Psoas muscle (tissue), 8 donors: ENCODE measurements around the gene VIPR2. TPM values are rescaled to one million over a fixed set of nuclear protein-coding genes. Genes with fewer than 3 reads are reported as not detected.

Experiments used
- ATAC-seq, 4 donors: fragments of 200-7000 bp; cut with Tn5 transposase; one replicate each; pipeline ENCODE4 v1.9.1; 2020; ENCODE audit warnings: moderate library complexity in 3 of 4, mild to moderate bottlenecking in 2 of 4
- DNase-seq, 2 donors: peaks; one replicate each; pipeline ENCODE4 v3.0.0-alpha.2; 2020
- H3K27ac ChIP-seq: fragments of 200-600 bp; one replicate; pipeline ENCODE4 v1.8.0; 2022
- H3K27me3 ChIP-seq, 3 donors: fragments of 200-600 bp in 1 of 3; one replicate each; pipeline versions ENCODE4 v1.6.1 to v1.8.0; 2013 to 2022; ENCODE audit warnings: low read length in 2 of 3, mild to moderate bottlenecking in 2 of 3, moderate library complexity in 1 of 3; ENCODE audit not compliant: insufficient read depth in 3 of 3
- H3K36me3 ChIP-seq, 2 donors: fragments of 200-600 bp in 1 of 2; one replicate each; pipeline versions ENCODE4 v1.6.1 to v1.8.0; 2013 to 2022; ENCODE audit warnings: low read depth in 1 of 2, mild to moderate bottlenecking in 1 of 2, moderate library complexity in 1 of 2; ENCODE audit not compliant: insufficient read depth in 1 of 2
- H3K4me1 ChIP-seq: fragments of 200-600 bp; one replicate; pipeline ENCODE4 v1.8.0; 2022
- H3K4me3 ChIP-seq: fragments of 200-600 bp; one replicate; pipeline ENCODE4 v1.8.0; 2022; ENCODE audit warnings: mild to moderate bottlenecking
- H3K9me3 ChIP-seq: fragments of 200-600 bp; one replicate; pipeline ENCODE4 v1.8.0; 2022
- WGBS, 3 donors: extraction: QIAGEN DNeasy Blood & Tissue Kit; methylation state at CpG; one replicate each; pipeline versions ENCODE4 v1.1.6 to v1.1.7; 2013; 5-methylcytosine and 5-hydroxymethylcytosine counted together
- intact Hi-C, 2 donors: fragments of 100-400 bp; cut with DNase I; formaldehyde crosslinking; loops; one replicate each; pipeline versions ENCODE4 v1.11.0 to v1.14.2; 2022
- polyA plus RNA-seq, 3 donors: library from polyadenylated mRNA; stranded (reverse); fragments of 200-250 nt; gene quantifications; one replicate each; pipeline ENCODE4 v1.2.3, GENCODE V29; 2013
- total RNA-seq, 4 donors: library from RNA; stranded (reverse); fragmentation: NEBNext Ultra II Directional in 2 of 4; extraction: Animal tissue kit (Norgen Biotek cat#: 25700) in 2 of 4; gene quantifications; one replicate each; pipeline versions ENCODE4 v1.2.1 to v1.2.4, GENCODE V29; 2021 to 2023
- TF ChIP-seq, protein P1 (sequence below): fragments of 200-600 bp; IDR thresholded peaks from one replicate; pipeline ENCODE4 v1.8.0; 2022; ENCODE audit warnings: antibody characterized with exemption
- donor health status: healthy with polysubstance abuse.
- donor health status: DM: no; HTN: no; CAD: no; lungs with moderate emphysema.
- donor health status: Bipolar disorder and iron deficiency.
- donor health status: healthy.
- donor health status: DM: yes; HTN: yes; CAD: no.
- donor health status: DM: no; HTN: no; CAD: no.
- donor health status: DM: no; HTN: no; CAD: no.
- donor health status: DM: yes; HTN: yes; CAD: no.

The VIPR2 gene
- total and polyA plus RNA-seq, 7 donors, result 0.60 to 3.6 (median 2.4) TPM

DNA sequence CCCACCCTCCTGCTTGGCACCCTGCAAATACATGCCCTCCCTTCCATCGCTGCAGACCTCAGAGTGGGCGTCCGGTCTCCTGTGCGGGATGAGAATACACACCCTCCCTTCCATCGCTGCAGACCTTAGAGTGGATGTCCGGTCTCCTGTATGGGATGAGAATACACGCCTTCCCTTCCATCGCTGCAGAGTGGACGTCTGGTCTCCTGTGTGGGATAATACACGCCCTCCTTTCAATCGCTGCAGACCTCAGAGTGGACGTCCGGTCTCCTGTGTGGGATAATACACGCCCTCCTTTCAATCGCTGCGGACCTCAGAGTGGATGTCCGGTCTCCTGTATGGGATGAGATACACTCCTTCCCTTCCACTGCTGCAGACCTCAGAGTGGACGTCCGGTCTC is 128.1 kb downstream of the VIPR2 start:
- no peak overlapping the region for H3K4me3 ChIP-seq
- peaks cover 24% of the 10 kb centered on the region for H3K4me1 ChIP-seq
- 79 to 93% (median 81%) methylated on average over 19 of the region's 19 CpGs for WGBS, 3 donors
- TF ChIP-seq, protein P1, sequence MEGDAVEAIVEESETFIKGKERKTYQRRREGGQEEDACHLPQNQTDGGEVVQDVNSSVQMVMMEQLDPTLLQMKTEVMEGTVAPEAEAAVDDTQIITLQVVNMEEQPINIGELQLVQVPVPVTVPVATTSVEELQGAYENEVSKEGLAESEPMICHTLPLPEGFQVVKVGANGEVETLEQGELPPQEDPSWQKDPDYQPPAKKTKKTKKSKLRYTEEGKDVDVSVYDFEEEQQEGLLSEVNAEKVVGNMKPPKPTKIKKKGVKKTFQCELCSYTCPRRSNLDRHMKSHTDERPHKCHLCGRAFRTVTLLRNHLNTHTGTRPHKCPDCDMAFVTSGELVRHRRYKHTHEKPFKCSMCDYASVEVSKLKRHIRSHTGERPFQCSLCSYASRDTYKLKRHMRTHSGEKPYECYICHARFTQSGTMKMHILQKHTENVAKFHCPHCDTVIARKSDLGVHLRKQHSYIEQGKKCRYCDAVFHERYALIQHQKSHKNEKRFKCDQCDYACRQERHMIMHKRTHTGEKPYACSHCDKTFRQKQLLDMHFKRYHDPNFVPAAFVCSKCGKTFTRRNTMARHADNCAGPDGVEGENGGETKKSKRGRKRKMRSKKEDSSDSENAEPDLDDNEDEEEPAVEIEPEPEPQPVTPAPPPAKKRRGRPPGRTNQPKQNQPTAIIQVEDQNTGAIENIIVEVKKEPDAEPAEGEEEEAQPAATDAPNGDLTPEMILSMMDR, result no peak
- intact Hi-C loops, result no loop called here
- no peaks in the 10 kb centered on the region for H3K27me3 ChIP-seq
- peak in 1 of 2 donors; percentile 28 for DNase-seq
- H3K36me3 ChIP-seq, result no peaks in the 10 kb centered on the region
- no peaks in the 10 kb centered on the region for H3K9me3 ChIP-seq
- no peak for ATAC-seq
- no peak overlapping the region for H3K27ac ChIP-seq

DNA sequence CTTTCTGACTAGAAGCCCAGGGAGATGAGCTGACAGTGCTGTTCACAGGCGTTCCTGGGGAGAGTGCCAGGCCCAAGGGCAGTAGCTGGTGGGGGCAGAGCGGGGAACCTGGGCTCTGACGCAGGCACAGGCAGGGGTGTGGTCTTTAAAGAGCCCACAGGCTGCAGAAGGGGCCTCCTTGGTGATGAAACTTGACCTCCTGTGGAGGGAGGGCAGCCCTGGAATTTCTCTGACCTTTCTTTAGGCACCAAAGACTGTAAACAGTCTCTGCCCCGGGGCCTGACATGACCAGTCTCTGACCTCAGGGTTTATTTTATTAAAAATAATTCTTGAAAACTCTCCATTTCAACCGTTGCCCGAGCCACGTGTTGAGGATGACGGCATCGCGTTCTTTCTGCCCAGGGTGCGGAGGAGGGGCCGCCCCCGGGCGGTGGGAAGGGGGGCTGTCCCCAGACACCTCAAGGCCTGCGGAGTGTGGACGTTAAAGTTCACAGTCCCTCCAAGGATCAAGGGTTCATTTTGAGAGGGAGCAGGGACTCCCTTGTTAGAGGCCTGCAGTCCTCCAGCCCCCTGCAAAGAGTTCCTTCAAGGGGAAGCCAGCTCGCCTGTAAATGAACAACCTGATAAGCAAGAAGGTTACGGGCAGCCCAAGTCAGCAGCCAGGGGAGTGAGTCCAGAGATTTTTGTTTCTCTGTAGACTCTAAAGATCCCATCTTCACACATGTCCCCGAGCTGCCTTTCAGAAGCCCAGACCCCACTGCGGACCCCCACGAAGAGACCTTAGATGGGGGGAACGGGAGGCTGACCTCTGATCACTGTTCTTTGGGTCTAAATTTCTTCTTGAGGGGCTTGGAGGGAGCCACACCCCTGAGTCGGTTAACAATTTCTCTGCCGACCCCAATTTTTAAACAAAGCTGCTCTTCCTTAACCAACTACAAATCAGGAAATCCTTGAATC is 128.9 kb downstream of the VIPR2 start:
- peak; percentile 77 to 88 for DNase-seq
- Histone ChIP-seq H3K9me3 (no peaks in the 10 kb centered on the region), H3K36me3 (no peaks in the 10 kb centered on the region), H3K4me3 (no peak overlapping the region), H3K27ac (peak overlapping the region; percentile 64), H3K27me3 (no peaks in the 10 kb centered on the region), H3K4me1 (peaks cover 24% of the 10 kb centered on the region)
- WGBS, 3 donors, result 30 to 45% (median 39%) methylated on average over 24 of the region's 24 CpGs
- peak; percentile 83 to 92 (median 88) for ATAC-seq
- intact Hi-C loops, result no loop called here
- TF ChIP-seq, protein P1, result no peak

DNA sequence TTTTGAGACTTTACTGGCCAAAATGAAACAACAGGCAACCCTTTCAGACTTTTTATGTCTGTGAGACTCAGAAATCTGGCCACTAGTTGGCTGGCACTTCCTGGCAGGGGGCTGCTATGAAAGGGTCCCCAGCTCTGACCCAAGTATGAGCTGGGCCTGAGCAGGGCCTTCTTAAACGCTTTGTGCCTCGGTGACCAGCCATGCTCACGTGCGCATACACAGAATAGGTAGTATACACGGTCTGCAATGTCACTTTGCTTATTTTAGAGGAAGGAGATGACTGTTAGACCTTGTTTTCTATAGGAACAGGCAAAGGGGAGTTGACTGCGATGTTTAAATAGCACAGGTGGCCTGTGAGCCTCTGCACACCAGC is 129.6 kb downstream of the VIPR2 start:
- no peak overlapping the region for H3K4me3 ChIP-seq
- no peaks in the 10 kb centered on the region for H3K9me3 ChIP-seq
- TF ChIP-seq, protein P1, result no peak
- H3K27ac ChIP-seq, result peak overlapping the region; percentile 64
- no peak for DNase-seq
- peaks cover 24% of the 10 kb centered on the region for H3K4me1 ChIP-seq
- intact Hi-C loops, result no loop called here
- H3K36me3 ChIP-seq, result no peaks in the 10 kb centered on the region
- ATAC-seq, result peak in 3 of 4 donors; percentile 3 to 35 (median 16)
- WGBS, 3 donors, result 35 to 49% (median 45%) methylated on average over 6 of the region's 6 CpGs
- no peaks in the 10 kb centered on the region for H3K27me3 ChIP-seq

DNA sequence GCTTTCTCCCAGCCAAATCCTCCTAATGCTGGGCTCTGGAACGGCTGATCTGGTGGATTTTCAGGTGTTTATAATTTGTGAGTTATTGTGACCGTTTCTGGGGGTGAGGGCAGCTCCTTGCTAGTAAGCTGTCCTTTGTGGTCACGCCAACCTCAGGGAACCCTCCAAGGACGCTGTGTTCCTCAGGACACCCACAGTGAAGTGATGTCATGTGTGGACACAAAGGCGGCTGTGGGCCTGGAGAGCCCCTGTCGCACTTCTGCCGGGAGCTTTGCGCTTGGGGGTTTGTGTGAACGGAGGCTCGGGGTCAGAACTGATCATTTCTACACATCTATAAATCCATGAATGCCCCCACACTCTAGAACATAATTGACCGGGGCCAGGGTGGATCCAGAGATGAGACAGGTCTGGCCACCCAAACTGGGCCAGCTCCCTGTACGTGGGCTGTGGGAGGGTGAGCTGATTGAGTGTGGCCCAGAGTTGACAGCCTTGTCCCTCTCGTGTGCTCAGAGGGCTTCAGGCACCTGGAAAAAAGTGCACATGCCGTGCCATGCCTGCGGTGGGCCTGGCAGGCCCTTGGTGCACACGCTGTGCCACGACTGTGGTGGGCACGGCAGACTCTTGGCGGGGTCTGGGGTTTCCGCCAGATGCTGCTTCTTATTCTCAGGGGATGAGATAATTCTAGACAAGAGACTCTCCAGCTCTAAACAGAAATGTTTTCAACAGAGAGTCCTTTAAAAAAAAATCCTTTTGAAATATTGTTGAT is 130.2 kb downstream of the VIPR2 start:
- Histone ChIP-seq H3K4me3 (no peak overlapping the region), H3K4me1 (peaks cover 24% of the 10 kb centered on the region), H3K36me3 (no peaks in the 10 kb centered on the region), H3K9me3 (no peaks in the 10 kb centered on the region), H3K27ac (peak overlapping the region; percentile 64), H3K27me3 (no peaks in the 10 kb centered on the region)
- intact Hi-C loops, result no loop called here
- TF ChIP-seq, protein P1, result no peak
- ATAC-seq (no peak), DNase-seq (peak in 1 of 2 donors; percentile 48)
- 61 to 77% (median 68%) methylated on average over 20 of the region's 20 CpGs for WGBS, 3 donors
